GM12801 (cell line): Measurements from ENCODE around the gene ZNF214.

Source experiments
- CTCF ChIP-seq: IDR thresholded peaks from one replicate; pipeline ENCODE4 v1.5.1; 2011; ENCODE audit warnings: control low read depth; ENCODE audit not compliant: insufficient read length; ENCODE audit errors: extremely low read depth

ZNF214 gene

GRCh38 chr11:7016011-7016410, 4.1 kb downstream of the ZNF214 start:
- no peak for TF ChIP-seq CTCF

DNA sequence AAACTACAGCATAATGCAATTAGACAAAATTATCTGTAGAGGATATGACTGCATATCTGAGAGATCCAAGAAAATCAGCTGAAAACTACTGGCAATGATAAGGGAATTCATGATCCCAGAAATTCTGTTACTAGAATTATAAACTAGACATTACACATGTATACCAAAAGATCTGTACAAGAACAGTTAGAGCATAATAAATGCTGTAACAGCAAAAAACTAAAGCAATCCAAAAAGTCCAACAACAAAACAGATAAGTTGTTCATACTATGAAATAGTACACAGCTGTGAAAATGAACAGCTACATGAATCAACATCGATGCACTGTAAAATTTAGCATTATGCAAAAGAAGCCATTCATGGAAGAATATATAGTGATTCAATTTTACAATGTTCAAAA, 6.0 kb downstream of the ZNF214 start:
- TF ChIP-seq CTCF = no peak

DNA sequence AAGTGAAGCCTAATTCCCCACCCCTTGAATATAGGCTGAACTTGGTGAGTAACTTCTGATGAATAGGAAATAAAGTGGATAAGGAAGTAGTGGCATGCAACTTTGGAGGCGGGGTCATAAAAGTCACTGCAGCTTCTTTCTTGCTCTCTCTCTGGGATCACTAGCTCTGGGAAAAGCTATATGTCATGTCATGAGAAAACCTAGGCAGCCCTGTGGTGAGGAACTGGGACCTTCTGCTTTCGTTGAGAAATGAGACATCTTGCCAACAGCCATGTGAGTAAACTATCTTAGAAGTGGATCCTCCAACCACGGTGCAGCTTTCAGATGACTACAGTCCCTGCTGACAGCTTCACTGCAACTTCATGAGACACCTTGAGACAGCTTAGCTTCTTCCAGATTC, 15.7 kb downstream of the ZNF214 start:
- TF ChIP-seq CTCF = no peak

GRCh38 chr11:6995703-6996102, 24.4 kb downstream of the ZNF214 start:
- TF ChIP-seq CTCF = no peak

GRCh38 chr11:6992457-6993417, 27.4 kb downstream of the ZNF214 start:
- no peak for TF ChIP-seq CTCF

GRCh38 chr11:6992026-6992425, 28.1 kb downstream of the ZNF214 start:
- TF ChIP-seq CTCF = no peak

DNA sequence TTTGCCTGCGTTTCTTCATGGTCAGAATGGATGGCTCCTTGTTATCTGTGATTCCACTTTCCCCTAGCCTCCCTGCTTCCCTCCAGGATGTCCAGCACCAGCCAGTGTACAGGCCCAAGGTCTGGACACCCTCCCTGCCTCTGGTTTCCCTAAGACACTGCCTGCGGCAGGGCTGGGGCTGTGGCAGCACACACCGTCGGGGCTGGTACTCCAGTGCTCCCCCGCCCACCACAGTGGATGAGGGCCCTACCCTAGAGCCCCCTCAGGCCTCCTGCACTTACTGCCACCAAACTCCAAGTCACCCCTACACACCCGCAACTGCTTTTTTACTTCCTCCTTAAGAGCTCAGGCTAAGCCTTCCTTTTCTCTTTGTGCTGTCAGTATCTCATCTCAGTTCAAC, 28.9 kb downstream of the ZNF214 start:
- no peak for TF ChIP-seq CTCF
